HG03571 (cell line): ENCODE results near the gene ADGRE2.
"Not testable (repeated sequence)": the region's sequence is repeated elsewhere in the genome, so short reads cannot be mapped to it uniquely, and the experiment has no call there.

Experiments
- ATAC-seq: cut with Tn5 transposase; IDR thresholded peaks from one replicate; pipeline ENCODE4 v1.9.1; 2021; ENCODE audit not compliant: unreplicated experiment

Gene ADGRE2

DNA sequence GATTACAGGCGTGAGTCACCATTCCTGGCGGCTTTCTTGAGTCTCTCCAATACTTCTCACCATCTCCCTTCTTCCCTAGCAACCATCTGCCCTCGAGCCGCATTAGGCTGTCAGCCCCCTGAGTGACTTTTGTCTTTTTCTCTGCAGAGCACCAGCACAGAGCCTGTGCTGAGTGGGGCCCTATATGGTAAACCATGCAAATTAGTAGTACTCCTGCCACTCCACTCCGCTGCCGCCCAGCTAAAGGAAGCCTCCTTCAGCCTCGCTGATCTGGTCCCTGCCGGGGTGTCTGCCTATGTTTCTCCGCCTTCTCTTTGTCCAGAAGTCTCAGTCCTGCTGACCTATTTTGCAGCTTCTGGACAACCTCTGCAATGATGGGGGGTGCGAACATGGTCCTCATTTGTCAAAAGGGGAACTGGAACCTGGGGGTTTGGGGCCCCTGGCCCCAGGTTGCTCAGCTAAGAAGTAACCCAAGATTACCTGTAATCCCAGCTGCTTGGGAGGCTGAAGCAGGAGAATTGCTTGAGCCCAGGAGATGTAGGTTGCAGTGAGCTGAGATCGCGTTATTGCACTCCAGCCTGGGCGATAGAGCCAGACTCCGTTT, 2.4 kb upstream of the ADGRE2 start:
- ATAC-seq: not testable (repeated sequence)

- no peak for ATAC-seq
These were observed 791 bp upstream of the ADGRE2 start for GRCh38 chr19:14779151-14779550.

DNA sequence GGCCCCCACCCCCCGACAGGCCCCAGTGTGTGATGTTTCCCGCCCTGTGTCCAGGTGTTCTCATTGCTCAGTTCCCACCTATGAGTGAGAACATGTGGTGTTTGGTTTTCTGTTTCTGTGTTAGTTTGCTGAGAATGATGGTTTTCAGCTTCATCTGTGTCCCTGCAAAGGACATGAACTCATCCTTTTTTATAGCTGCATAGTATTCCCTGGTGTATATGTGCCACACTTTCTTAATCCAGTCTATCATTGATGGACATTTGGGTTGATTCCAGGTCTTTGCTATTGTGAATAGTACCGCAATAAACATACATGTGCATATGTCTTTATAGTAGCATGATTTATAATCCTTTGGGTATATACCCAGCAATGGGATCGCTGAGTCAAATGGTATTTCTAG, 715 bp downstream of the ADGRE2 start:
- not testable (repeated sequence) for ATAC-seq

DNA sequence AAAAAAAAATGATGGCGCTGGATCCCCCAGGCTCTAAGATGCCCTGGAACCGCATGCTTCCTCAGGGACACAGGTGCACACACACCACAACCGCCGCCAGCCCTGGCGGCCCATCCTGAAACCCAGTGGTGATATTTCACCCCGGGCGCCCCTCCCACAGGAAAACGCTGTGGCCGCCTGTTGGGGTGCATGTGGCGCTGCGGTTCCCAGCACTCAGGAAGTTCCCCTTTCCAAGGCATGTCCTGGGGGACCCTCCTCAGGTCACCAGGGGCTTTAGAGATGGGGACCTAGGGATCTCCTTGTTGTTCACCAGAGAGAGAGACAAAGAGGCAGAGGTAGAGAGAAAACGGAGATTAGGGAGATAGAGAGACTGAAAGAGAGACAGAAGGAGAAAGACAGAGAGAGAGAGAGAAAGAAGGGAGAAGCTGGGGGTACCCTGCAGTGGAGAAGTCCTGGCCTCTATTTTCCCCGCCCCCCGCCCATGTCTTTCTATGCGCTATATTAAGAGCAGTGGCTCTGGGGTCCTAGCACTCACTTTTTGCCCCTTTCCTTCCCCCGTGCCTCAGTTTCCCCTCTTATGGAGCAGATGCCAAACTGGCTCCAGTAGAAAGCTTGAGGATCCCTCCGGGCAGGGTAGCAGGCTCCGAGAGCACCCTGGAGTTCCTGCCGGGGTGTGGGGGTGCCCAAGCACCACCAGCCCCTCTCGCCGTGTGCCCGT, 2.3 kb downstream of the ADGRE2 start:
- ATAC-seq: no peak

- not testable (repeated sequence) for ATAC-seq
These were observed 3.0 kb downstream of the ADGRE2 start for GRCh38 chr19:14775326-14775725.

GRCh38 chr19:14774373-14774772, 4.0 kb downstream of the ADGRE2 start:
- no peak for ATAC-seq

GRCh38 chr19:14773722-14774121, 4.6 kb downstream of the ADGRE2 start:
- not testable (repeated sequence) for ATAC-seq

- ATAC-seq: no peak
These were observed 5.4 kb downstream of the ADGRE2 start for GRCh38 chr19:14772995-14773394.

- ATAC-seq: no peak
These were observed 5.9 kb downstream of the ADGRE2 start for GRCh38 chr19:14772467-14772866.

GRCh38 chr19:14770944-14771839, 7.2 kb downstream of the ADGRE2 start:
- ATAC-seq: no peak

GRCh38 chr19:14770136-14770535, 8.2 kb downstream of the ADGRE2 start:
- ATAC-seq: no peak

GRCh38 chr19:14769201-14769600, 9.2 kb downstream of the ADGRE2 start:
- ATAC-seq: no peak

DNA sequence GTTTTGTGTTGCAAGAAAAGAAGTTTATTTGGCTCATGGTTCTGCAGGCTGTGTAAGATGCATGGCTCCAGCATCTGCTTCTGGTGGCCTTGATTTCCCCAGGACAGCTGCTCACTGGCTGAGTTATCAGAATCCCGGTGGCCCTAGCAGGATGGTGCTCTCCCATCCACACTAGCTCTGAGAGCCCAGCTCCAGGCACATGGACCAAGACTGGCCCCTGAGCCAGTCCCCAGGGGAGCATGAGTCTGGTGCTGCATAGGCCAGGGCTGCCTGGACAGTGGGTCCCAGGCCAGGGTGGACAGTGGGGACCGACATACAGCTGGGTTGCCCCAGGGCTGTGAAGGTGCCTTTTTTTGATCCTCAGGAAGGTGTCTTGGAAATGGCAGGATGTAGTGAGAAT, 10.4 kb downstream of the ADGRE2 start:
- no peak for ATAC-seq

DNA sequence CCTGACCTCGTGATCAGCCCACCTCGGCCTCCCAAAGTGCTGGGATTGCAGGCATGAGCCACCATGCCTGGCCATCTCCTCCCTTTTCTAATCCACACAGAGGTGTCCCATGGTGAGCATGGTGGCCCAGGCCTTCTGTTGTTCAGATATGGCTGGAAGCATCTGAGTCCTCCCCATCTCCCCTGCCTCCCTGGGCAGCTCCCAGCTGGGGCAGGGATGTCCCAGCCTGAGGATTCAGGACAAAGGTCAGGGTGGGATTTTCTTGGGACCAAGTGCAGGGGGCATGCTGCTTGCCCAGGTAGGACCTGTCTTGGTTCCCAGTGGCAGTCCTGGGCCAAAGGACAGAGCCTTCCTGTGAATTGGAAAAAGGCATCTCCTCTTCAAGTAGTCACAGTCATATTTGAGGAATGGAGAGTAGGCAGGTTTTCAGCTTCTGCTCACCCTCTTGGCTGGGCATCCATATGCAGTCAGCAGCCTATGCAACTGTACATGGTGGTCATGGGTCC, 10.8 kb downstream of the ADGRE2 start:
- no peak for ATAC-seq

DNA sequence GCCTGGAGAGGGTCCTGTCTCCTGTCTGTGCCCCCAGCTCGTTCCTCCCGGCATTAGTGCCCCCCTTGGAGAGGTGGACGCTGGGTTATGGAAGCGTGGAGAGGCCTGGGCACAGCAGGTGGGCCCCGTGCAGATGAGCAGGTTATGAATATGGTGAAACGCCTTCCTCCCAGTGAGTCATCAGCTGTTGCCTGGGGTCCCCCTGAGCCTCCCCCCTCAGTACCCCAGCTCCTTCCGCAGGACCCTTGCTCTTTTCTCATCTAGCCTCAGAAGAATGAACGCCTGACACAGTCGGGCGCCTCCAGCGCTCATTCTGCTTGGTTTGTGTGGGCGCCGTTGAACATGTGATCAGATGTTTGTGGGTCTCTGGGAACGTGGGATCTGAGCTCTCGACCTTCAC, 12.5 kb downstream of the ADGRE2 start:
- not testable (repeated sequence) for ATAC-seq

- ATAC-seq: not testable (repeated sequence)
These were observed 13.0 kb downstream of the ADGRE2 start for GRCh38 chr19:14765403-14765802.

DNA sequence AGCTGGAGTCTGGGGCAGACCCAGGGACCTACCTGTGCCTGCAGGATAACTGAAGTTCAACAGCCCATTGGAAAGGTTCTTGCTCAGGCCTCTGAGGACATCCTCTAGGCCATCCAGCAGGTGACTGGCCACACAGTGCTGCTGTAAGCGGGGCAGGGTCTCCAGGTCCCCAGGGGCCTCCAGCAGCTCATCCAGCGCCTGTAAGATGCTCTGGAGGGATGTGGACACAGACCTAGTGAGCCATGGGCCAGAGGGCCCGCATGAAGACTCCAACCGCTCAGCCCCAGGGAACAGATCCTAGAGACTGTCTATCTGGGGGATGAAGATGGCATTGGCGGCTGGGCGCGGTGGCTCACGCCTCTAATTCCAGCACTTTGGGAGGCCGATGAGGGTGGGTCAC, 14.0 kb downstream of the ADGRE2 start:
- no peak for ATAC-seq

GRCh38 chr19:14763497-14764145, 14.7 kb downstream of the ADGRE2 start:
- ATAC-seq: no peak

DNA sequence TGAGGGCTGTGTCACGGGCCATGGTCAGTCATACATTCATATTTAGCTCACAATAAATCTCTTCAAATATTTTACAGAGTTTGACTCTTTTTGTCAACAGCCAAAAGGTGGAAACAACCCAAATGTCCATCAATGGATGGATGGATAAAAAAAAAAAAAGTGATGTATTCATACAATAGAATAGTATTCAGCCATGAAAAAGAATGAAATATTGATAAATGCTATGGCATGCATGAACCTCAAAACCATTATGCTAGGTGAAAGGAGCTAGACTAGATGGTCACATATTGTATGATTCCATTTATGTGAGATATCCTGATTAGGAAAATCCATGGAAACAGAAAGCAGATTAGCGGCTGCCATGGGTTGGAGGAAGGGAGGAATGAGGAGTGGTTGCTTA, 16.2 kb downstream of the ADGRE2 start:
- no peak for ATAC-seq

GRCh38 chr19:14761607-14762006, 16.8 kb downstream of the ADGRE2 start:
- ATAC-seq: no peak

DNA sequence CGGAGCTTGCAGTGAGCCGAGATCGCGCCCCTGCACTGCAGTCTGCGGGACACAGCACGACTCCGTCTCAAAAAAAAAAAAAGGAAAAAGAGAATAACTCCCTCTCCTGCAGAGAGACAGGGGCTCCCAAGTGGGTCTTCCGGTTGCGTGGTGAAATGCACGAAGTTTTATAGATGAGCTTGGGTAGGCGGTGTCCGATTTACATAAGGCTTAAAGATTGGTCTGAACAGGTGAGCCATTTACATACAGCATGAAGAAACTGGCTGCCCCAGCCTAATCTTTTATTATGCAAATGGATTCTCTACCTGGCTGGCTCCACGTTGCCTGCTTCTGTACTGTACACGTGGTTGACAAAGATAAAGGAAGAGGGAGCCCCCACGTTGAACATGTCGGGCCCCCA, 19.5 kb downstream of the ADGRE2 start:
- no peak for ATAC-seq
